Occipital lobe (tissue), 2 donors: ENCODE data around the gene TBC1D22A. TPM values are rescaled to one million over a fixed set of nuclear protein-coding genes. Genes with fewer than 3 reads are reported as not detected.
"Not testable (repeated sequence)": the region's sequence is repeated elsewhere in the genome, so short reads cannot be mapped to it uniquely, and the experiment has no call there.

ENCODE experiments used
- DNase-seq: peaks from one replicate; lab custom pipeline; 2025; lab: John Stamatoyannopoulos, UW
- total RNA-seq: library from RNA; depleted of rRNA; stranded (reverse); fragments of >200 nt; gene quantifications from one replicate; pipeline ENCODE4 v1.2.3, GENCODE V29; 2014

Gene TBC1D22A
- total RNA-seq, 1 donor from 2014 or later = 4.5 TPM

GRCh38 chr22:47165338-47166032, 403.0 kb downstream of the TBC1D22A start:
- no peak for DNase-seq

- no peak for DNase-seq
These were observed 403.6 kb downstream of the TBC1D22A start for GRCh38 chr22:47166033-47166404.

- DNase-seq = no peak
These were observed 404.1 kb downstream of the TBC1D22A start for GRCh38 chr22:47166446-47167016.

- no peak for DNase-seq
These were observed 404.6 kb downstream of the TBC1D22A start for GRCh38 chr22:47167056-47167455.

GRCh38 chr22:47167921-47168320, 405.5 kb downstream of the TBC1D22A start:
- DNase-seq = not testable (repeated sequence)

- no peak for DNase-seq
These were observed 406.0 kb downstream of the TBC1D22A start for GRCh38 chr22:47168441-47168840.

GRCh38 chr22:47168900-47169800, 406.7 kb downstream of the TBC1D22A start:
- no peak for DNase-seq

- DNase-seq = no peak
These were observed 407.3 kb downstream of the TBC1D22A start for GRCh38 chr22:47169801-47170140.

- not testable (repeated sequence) for DNase-seq
These were observed 408.3 kb downstream of the TBC1D22A start for GRCh38 chr22:47170511-47171440.

- DNase-seq = no peak
These were observed 409.2 kb downstream of the TBC1D22A start for GRCh38 chr22:47171441-47172221.

- DNase-seq = no peak
These were observed 410.5 kb downstream of the TBC1D22A start for GRCh38 chr22:47172771-47173534.

- DNase-seq = no peak
These were observed 411.1 kb downstream of the TBC1D22A start for GRCh38 chr22:47173535-47174021.

- no peak for DNase-seq
These were observed 411.6 kb downstream of the TBC1D22A start for GRCh38 chr22:47174096-47174495.

- DNase-seq = no peak
These were observed 412.2 kb downstream of the TBC1D22A start for GRCh38 chr22:47174671-47175112.

- no peak for DNase-seq
These were observed 412.9 kb downstream of the TBC1D22A start for GRCh38 chr22:47175151-47176025.

GRCh38 chr22:47176026-47176389, 413.6 kb downstream of the TBC1D22A start:
- no peak for DNase-seq

- DNase-seq = no peak
These were observed 414.3 kb downstream of the TBC1D22A start for GRCh38 chr22:47176573-47177333.

- no peak for DNase-seq
These were observed 414.9 kb downstream of the TBC1D22A start for GRCh38 chr22:47177334-47177815.
